Suprapubic skin (tissue), 3 donors: ENCODE measurements around the gene CHRDL2.

Experiments used
- POLR2AphosphoS5 ChIP-seq, 3 donors: sonication (generic); formaldehyde crosslinking; IDR thresholded peaks; one replicate each; pipeline ENCODE4 v1.6.1; 2017; ENCODE audit warnings: antibody characterized with exemption in 3 of 3
- TF ChIP-seq, protein P1 (sequence below), 2 donors: fragments of 200-600 bp in 1 of 2; fragments of 450-650 bp in 1 of 2; sonication (generic) in 1 of 2; IDR thresholded peaks; one replicate each; pipeline ENCODE4 v1.5.1; 2016 to 2019; ENCODE audit warnings: antibody characterized with exemption in 2 of 2, mild to moderate bottlenecking in 1 of 2, moderate library complexity in 1 of 2

DNA sequence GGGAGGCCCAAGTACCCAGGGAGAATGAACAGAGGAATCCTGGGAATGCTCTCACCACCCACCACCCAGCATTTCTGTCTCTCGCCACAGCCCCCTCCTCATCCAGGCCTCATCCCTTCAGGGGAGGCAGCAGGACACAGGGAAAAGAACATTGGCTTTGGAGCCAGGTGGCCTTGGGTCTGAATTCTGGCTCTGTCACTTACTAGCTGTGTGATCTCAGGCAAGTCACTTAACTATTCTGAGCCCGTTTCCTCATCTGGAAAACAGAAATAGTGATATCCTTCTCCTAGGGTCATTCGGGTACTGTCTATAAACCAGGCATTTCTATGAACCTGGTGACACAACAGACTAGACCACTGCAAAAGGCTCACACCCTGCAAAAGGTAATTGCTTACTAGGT, 22.1 kb downstream of the CHRDL2 start:
- TF ChIP-seq, protein P1, sequence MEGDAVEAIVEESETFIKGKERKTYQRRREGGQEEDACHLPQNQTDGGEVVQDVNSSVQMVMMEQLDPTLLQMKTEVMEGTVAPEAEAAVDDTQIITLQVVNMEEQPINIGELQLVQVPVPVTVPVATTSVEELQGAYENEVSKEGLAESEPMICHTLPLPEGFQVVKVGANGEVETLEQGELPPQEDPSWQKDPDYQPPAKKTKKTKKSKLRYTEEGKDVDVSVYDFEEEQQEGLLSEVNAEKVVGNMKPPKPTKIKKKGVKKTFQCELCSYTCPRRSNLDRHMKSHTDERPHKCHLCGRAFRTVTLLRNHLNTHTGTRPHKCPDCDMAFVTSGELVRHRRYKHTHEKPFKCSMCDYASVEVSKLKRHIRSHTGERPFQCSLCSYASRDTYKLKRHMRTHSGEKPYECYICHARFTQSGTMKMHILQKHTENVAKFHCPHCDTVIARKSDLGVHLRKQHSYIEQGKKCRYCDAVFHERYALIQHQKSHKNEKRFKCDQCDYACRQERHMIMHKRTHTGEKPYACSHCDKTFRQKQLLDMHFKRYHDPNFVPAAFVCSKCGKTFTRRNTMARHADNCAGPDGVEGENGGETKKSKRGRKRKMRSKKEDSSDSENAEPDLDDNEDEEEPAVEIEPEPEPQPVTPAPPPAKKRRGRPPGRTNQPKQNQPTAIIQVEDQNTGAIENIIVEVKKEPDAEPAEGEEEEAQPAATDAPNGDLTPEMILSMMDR (IDR thresholded peaks at IDR 0.05) = no peak
- no peak for TF ChIP-seq POLR2AphosphoS5 (IDR thresholded peaks at IDR 0.05)
